ENCODE measurements around the gene TMEM185B.

GRCh38 chr2:120223034-120223912, at the start of gene TMEM185B:
- TF ChIP-seq, protein P1, sequence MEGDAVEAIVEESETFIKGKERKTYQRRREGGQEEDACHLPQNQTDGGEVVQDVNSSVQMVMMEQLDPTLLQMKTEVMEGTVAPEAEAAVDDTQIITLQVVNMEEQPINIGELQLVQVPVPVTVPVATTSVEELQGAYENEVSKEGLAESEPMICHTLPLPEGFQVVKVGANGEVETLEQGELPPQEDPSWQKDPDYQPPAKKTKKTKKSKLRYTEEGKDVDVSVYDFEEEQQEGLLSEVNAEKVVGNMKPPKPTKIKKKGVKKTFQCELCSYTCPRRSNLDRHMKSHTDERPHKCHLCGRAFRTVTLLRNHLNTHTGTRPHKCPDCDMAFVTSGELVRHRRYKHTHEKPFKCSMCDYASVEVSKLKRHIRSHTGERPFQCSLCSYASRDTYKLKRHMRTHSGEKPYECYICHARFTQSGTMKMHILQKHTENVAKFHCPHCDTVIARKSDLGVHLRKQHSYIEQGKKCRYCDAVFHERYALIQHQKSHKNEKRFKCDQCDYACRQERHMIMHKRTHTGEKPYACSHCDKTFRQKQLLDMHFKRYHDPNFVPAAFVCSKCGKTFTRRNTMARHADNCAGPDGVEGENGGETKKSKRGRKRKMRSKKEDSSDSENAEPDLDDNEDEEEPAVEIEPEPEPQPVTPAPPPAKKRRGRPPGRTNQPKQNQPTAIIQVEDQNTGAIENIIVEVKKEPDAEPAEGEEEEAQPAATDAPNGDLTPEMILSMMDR (conservative IDR thresholded peaks at IDR 0.05; ENCODE audit: low read depth, low read length), result peak; percentile 17; the same call in 1 of the 2 replicates
- TF ChIP-seq FOS (IDR thresholded peaks at IDR 0.05; ENCODE audit: low read depth, low read length) (no peak), RFX5 (IDR thresholded peaks at IDR 0.05; ENCODE audit: low read depth, low read length) (no peak), POLR2A (IDR thresholded peaks at IDR 0.05; ENCODE audit: low read depth, low read length) (peak; percentile 83), CEBPB (IDR thresholded peaks at IDR 0.05; ENCODE audit: low read depth, low read length) (no peak), SMC3 (IDR thresholded peaks at IDR 0.05; ENCODE audit: low read depth, low read length) (peak; percentile 21; the same call in 1 of the 2 replicates), USF2 (IDR thresholded peaks at IDR 0.05; ENCODE audit: low read depth, low read length) (peak; percentile 97), RCOR1 (IDR thresholded peaks at IDR 0.05; ENCODE audit: insufficient replicate concordance, low read length) (no peak), NFE2L2 (IDR thresholded peaks at IDR 0.05; ENCODE audit: low read depth, low read length) (no peak), RAD21 (IDR thresholded peaks at IDR 0.05; ENCODE audit: low read length) (0 out of 2 replicates have a peak, but pooled peaks have one; percentile 1), CHD1 (IDR thresholded peaks at IDR 0.05; ENCODE audit: low read depth, low read length) (no peak), MAZ (IDR thresholded peaks at IDR 0.05; ENCODE audit: borderline replicate concordance, low read depth, low read length) (no peak; the same call in 1 of the 2 replicates), BHLHE40 (IDR thresholded peaks at IDR 0.05; ENCODE audit: low read depth, low read length) (peak; percentile 86), MXI1 (IDR thresholded peaks at IDR 0.05; ENCODE audit: borderline replicate concordance, low read depth, low read length) (peak; percentile 77; the same call in 1 of the 2 replicates)

Measured in IMR-90 (cell line).